KG1 (cell line): ENCODE measurements around the gene ATP8A2.
"Not testable (repeated sequence)": the region's sequence is repeated elsewhere in the genome, so short reads cannot be mapped to it uniquely, and the experiment has no call there.

Experiments
- DNase-seq: peaks from one replicate; lab custom pipeline; 2025; lab: John Stamatoyannopoulos, UW

Gene ATP8A2

DNA sequence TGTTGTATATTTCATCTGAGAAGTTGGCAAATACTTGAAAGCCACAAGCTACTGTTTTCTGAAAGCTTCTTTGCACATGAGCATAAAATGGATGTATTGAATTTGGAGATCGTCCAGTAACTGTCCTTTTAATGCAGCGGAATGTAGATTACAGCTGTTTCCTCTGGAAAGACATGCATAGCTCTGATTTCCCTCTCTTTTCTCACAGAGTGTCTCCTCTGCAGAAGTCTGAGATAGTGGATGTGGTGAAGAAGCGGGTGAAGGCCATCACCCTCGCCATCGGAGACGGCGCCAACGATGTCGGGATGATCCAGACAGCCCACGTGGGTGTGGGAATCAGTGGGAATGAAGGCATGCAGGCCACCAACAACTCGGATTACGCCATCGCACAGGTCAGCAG, 397.1 kb downstream of the ATP8A2 start:
- DNase-seq = no peak

DNA sequence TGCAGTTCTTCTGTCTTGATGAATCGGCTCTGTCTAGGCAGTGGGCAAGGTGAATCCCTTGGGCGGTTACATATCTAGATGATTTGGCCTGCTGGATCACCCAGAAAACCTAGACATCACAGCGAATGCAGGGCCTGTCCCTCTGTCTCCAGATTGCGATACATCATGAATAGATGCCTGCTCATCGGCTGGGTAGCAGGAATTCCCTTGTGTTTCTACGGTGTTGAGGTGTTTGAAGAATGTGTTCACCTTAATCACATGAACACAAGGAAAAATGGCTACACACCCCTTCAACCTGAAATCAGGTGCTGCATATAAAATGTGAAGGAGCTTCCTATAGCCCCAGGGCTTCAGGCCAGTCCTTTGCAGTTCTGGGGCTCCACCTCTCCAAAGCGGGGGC, 398.8 kb downstream of the ATP8A2 start:
- DNase-seq = no peak

DNA sequence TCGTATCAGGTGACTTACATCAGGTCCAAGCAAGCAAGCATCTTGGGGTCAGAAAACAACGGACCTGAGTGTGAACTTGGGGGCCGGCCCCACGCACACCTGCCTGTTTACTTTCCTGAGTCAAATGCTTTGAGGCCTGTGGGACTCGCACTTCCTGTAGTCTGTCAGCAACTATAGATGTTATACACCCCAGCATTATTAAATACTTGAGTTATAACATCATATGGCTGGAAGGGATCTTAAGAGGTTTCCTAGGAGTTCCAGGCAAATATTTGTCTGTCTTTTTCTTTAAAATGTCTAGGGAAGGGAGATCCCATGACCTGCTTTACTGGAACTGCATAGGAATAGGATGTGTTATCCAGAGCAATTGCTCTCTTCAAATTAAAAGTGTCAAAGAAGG, 399.4 kb downstream of the ATP8A2 start:
- no peak for DNase-seq

DNA sequence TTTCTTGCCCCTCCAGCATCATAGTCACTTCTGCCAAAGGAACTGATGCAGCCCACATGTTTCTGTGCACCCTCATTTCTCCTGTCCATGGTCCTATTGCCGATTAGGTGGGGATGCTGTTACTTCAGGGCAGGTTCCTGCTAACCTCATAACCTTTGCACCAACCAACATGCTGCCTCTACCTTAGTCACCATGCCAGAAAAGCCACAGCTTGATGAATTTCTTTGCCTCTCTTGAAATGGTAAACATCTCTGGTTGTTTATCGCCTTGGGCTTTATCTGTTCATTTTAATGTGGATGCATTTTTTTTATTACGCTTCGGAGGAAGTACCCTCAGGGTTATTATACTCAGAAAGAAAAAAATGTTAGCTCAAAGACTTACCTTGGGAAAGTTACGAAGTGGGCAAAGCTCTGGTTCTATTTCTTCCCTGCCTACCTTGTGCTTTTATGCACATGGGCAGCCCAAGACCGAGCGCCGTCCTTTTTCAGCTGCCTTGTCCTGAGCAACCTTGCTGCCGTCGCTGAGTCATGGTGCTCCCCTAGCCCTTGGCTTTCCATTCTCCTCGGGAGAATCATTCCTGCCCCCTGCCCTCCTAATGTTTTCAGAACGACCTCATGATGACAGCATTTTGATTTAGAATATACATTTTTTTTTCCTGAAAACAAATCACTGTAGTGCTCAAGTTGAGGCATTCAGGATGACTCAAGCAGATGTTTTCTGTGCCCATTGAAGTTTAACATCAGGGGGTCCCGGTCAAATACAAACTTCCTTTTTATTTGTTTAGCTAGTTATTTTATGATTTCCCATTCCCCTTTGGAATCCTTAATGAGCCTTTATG, 400.1 kb downstream of the ATP8A2 start:
- DNase-seq = no peak

DNA sequence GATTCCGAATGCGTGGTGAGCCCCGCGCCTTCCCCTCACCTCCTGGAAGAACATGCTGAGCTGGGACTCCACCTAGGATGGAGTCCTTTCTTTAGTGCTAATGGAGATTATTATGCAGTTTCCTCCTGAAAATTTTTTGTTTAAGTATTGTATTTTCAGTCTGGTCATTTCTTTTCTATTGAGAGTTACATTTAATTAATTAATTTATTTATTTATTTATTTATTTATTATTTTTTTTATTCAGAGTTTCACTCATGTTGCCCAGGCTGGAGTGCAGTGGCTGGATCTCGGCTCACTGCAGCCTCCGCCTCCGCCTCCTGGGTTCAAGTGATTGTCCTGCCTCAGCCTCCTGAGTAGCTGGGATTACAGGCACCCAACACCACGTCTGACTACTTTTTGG, 400.8 kb downstream of the ATP8A2 start:
- not testable (repeated sequence) for DNase-seq

DNA sequence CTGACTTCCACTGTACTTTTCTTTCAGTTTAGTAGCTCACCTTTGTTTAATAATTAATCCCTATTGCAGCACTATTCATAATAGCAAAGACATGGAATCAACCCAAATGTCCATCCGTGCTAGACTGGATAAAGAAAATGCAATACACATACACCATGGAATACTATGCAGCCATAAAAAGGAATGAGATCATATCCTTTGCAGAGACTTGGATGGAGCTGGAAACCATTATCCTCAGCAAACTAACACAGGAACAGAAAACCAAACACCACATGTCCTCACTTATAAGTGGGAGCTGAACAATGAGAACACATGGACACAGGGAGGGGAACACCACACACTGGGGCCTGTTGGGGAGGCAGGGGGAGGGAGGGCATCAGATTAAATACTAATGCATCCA, 402.3 kb downstream of the ATP8A2 start:
- not testable (repeated sequence) for DNase-seq

DNA sequence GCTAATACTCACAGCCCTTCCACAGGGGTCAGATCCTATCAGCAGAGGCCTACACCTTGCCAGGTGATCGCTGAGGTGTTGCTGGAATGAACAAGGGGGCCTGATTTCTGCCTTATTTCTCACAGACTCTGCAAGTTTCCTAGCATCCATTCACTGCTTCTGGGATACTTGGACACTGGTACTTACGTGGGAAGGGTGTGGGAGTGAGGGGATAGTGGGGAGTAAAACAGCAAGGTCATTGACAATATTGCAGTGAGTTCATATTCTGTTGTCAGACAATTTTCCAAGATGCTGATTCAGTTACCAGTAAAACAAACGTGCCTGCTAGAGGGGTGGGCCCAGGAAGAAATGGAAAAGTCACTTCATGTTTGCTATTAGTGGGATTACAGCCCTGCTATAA, 403.5 kb downstream of the ATP8A2 start:
- DNase-seq = no peak

DNA sequence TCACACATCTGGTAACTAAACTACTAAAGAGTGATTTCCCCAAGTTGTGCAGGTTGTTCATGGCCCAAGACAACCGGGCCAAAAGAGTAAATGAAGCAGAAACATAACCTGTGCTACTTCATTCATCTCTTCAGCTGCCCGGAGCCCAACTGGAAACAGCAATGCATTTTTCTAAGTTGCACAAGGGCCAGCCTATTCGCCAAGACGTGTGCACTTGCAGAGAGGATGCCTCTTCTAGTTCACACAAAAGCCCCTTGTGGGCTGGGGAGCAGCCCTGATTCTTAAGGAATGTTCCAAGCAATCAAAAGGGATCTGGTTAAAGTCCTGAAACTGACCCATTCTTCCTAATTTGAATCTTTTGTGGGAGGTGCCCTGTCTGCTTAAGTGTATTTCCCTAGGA, 404.2 kb downstream of the ATP8A2 start:
- no peak for DNase-seq

DNA sequence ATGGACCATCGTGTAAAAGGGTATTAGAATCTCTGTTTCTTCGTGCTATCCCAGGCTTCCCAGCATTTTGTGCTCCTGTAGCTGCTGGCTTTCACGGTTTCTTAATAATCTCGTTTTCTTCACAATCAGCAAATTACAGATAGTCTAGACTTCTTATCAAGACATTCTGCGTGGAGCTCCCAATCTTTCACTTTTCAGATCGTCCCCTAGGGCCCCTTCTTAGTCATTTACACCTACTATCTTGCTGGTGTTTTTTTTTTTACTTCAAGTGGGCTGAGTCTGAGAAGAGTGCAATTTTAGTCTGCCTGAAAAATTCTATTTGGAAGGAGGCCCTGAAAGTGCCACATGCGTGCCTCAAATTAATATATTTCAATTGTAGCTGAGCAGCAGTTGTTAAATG, 404.9 kb downstream of the ATP8A2 start:
- DNase-seq = no peak

DNA sequence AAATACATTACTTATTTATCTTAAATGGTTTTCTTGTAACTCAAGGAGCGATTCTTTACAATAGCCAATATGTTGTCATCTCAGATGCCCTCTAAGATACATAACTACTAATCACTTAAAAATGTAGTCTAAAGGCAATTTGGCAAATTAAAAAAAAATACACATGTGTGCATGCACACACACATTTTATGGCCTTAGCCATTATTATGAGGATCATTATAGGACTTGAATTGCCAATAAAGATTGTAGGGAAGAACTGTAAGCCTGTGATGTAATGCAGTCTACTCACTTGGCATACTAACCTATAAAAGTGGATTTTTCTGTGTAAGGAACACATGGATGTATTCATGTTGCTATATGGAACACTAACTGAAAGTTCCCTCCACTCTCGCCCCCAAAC, 405.7 kb downstream of the ATP8A2 start:
- no peak for DNase-seq

DNA sequence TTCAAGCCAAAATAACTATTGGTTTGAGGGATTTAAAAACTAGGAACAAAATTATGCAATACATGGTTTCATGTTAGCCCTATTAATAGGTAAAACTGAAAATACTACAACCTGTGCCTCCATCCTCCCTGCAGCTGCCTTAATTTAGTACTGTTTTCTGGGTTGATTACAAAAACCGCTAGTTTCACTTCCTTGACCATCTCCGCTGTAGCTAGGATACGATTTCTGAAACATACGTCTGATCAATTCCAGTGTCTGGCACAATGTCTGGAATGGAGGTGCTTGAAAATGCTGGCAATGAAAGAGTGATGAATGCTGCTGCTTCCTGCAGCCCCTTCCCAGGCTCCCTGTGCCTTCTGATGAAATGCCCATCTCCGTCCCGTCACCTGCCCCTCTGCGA, 406.6 kb downstream of the ATP8A2 start:
- no peak for DNase-seq

DNA sequence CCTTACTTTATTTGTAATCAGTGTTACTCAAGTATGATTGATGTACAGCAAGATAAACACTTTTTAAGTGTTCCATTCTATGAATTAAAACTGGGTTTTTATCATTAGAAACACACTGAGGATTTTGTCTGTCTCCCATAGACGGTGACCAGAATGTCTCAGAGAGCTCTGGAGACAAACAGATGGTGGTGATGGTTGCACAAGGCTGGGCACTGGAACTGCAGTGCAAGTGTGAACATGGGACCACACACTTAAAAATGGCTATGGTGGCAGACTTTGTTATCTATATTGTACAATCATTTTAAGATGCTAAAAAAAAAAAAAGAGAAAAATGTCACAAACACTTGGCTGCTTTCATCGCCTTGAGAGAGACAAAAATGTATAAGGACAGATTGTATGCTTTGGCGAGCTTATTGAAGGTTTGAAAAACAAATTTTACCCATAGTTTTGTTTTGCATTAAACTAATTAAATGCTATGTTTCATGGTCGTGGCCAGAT, 407.1 kb downstream of the ATP8A2 start:
- no peak for DNase-seq

DNA sequence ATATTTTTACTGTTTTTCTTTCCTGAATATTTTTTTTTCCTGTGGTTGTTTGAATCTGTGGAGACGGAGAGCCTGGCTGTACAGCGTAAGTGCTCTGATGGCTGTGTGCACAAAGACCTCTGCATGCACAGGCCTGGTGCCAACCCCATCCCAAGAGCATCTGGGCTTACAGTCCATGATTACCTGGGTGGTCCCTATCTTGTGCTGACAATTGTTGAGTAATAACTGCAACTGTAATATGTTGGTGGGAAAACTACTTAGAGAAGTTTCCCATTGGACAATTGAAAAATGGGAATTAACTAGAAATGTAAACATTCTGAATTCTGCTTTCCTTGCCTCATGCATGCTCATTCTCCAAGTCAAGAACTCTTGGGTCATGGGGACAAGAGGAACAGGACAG, 411.3 kb downstream of the ATP8A2 start:
- no peak for DNase-seq

DNA sequence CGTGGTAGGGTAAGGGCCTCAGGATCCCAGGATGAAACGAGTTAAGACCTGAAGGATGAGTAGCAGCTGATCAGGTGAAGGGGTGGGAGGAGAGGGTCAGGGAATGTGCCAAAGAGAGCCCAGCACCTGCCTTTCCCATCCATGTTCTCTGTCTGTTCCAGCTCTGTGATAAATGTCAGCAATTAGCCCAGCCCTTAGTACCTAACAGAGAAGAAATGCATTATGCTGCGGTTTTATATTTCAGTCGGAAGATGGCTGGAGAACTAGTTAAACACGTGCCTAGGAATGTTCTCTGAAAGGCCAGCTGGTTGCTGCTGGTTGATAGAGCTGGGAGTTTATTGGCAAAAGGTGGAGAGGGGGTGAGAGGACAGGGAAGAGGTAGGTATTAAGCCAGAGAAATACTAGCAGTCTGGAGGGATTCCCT, 411.8 kb downstream of the ATP8A2 start:
- DNase-seq = no peak

DNA sequence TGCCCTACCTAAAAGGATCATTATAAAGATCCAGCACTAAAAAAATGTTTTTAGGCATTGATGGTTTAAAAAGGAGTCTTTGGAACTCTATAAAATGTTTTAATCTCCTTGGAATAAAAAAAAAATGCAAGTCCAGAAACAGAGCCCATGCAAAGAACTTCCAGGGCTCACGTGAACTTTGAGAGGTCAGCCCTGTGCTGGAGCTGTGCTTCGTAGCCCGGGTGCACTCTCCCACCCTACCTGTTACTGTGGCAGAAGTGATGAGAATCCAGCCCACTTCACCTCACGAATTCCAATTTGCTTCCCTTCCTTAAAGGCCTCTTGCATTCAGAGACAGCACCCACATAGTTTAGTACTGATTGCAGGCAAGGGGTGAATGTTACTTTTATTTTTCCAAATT, 412.3 kb downstream of the ATP8A2 start:
- no peak for DNase-seq

DNA sequence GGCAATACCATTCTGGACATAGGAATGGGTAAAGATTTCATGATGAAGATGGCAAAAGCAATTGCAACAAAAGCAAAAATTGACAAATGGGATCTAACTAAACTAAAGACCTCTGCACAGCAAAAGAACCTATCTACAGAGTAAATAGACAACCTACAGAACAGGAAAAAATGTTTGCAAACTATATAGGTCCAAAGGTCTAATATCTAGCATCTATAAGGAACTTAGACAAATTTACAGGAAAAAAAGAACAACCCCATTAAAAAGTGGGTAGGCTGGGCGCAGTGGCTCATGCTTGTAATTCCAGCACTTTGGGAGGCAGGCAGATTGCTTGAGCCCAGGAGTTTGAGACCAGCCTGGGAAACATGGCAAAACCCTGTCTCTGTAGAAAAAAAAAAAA, 418.4 kb downstream of the ATP8A2 start:
- DNase-seq = not testable (repeated sequence)

DNA sequence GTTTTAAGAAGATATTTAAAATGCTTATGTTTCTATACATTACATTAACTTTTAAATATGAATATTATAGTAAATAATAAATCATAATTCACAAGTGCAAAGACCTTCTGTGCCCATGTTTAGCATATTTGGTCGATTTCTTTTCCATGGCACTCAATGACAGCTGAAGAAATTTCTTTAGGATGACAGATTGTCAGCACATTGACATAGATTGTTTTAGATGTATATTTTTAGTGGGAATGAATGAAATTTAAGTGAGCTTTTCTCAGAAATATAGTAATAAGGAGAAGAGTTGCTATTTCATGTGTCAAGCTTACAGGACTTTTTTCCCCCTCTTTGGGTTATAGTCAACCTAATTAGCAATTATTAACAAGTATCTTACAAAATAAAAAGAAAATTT, 423.5 kb downstream of the ATP8A2 start:
- no peak for DNase-seq

DNA sequence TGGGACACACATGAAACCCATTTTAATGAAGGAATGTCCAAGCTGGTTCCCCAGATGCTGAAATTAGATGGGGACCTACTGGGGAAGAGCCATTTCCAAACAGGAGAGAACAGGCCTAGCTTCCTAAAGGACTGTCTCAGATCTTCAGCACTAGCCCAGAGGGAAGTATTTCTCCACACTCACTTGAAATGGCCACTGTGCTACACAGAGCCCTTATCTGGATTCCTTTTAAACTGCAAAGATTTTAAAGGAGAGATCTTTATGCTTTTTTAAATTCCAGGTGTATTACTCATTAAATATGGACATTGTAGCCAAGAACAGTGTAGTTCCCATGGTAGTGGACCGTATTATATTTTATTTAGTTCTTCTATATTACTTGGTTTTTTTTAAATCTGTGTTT, 424.7 kb downstream of the ATP8A2 start:
- no peak for DNase-seq

DNA sequence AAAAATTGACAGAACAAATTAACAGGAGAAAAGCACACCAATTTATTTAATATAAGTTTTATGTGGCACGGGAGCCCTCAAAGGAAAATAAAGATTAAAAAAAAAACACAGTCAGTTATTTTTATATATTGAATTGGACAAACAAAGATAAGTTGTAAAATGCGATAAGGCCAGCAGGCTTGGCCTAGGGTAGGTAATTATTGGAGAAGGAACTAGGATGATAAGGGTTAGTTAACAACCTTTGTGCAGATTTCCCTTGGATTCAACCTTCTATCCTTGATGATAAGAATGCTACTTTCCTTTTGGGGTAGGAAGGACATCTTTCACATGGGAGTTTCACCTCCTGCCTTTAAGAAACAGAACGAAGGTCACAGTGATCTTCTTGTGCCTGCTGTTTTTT, 427.2 kb downstream of the ATP8A2 start:
- DNase-seq = no peak

DNA sequence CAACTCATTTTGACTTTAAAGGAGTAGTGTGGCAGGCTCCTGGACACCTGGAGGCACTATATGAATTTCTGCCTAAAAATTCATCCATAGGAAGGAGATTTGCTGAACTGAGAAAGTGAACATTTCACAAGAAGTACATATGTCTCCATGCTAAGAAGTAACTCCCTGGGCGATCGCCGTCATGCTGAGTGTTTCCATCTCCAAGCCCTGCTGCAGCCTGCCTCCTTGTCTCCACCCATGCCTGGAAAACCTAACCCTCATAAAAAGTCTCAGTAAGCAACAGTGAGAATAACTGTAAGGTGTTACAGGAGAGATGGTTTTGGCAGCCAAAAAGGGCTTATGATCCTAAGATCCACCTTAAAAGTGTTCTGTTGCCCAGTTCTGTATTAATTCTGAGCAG, 428.7 kb downstream of the ATP8A2 start:
- no peak for DNase-seq

DNA sequence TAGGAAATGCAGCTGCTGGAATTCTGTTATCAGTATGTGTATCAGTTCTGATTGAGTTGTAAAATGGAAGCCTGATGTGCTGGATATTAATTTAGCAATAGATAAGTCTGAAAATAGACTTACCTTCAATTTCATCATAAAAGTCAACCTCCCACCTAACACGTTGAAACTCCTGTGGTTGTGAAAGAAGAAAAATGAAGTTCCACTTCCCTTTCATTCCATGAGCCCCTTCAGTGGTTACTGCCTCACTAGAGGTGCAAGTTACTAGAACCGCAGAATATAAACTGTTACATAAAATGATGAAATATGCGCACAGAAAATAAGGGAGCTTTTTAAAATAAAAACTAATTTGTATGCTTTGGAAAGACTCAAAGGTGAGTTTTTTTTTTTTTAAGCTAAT, 430.8 kb downstream of the ATP8A2 start:
- DNase-seq = no peak

DNA sequence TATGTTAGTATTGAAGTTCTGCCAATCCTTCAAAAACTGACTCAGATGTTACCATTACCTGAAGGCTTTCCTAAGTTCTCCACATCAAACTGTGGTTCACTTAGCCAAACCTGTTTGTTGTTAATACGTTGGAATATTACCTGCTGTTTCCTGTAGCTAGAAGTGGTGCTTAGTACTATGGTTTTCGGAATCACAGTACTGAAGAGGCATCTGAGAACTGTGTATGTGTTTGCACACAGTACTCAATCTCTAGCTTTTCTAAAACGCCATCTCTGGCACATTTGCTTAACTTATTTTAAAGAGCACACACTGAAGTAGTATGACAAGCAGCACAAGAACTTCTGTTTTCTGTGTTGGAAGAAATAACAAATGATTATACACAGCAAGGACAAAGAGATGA, 431.9 kb downstream of the ATP8A2 start:
- DNase-seq = no peak

DNA sequence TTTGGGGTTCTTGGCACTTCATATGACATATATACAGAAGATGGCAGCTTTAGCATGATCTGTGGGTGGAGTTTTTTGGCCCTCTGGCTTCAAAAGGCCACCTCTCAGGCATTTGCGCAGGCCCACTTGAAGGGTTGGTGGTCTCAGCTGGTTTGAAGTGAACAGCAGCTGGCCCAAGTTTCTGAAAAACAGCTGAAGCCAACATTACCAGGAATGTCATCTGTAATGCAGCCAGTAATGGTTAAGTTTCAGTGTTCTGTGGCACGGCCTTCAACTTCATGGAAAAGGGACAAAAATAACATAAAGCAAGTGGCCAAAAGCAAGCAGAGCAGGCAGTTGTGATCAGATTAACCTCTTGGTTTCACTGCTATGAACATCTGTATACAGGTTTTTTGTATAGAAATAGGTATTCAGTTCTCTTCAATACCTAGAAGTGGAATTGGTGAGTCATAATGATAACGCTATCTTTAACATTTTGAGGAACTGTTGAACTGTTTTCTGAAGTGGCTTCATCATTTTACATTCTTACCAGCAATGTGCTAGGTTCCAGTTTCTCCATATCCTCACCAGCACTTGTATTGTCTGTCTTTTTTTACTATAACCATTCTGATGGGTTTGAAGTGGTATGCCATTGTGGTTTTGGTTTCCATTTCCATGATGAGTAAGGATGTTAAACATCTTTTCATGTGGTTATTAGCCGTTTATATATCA, 434.6 kb downstream of the ATP8A2 start:
- no peak for DNase-seq

DNA sequence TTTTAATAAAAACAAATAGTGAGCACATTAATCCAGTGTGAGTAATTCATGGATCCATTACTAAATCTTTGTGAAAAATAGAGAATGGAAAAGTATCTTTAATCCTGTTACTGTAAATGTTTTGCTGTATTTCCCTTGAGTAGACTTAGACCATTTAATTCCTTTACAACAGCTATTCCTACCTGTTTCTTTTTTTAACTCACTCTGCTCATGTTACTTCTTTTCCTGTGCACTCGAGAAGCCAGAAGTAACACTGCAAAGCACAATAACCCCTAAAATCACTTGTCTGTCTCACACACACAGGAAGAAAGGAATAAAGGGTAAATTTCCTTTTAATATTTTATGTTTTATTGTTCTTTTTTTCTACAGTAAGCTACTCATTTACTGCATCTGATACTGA, 435.8 kb downstream of the ATP8A2 start:
- no peak for DNase-seq
